HepG2 (cell line): ENCODE results near the gene ABCC8. TPM values are rescaled to one million over a fixed set of nuclear protein-coding genes. Genes with fewer than 3 reads are reported as not detected.

ENCODE experiments used
- ARHGAP35 ChIP-seq: sonication (generic); formaldehyde crosslinking; IDR thresholded peaks from 2 replicates; pipeline ENCODE4 v1.9.0; 2022; ENCODE audit warnings: mild to moderate bottlenecking, inconsistent platforms, moderate library complexity, missing genetic modification reagents, borderline replicate concordance
- CREB1 ChIP-seq, 2 experiments: fragments of 450-650 bp in 1 of 2; IDR thresholded peaks; 2 replicates each; pipeline ENCODE4 v1.6.1; 2016 to 2017; ENCODE audit warnings: control low read depth in 1 of 2, mild to moderate bottlenecking in 1 of 2, missing compliant biosample characterization in 1 of 2, missing genetic modification characterization in 1 of 2
- DPF2 ChIP-seq: sonication (generic); formaldehyde crosslinking; IDR thresholded peaks from 2 replicates; pipeline ENCODE4 v1.4.0; 2020; ENCODE audit warnings: mild to moderate bottlenecking, low read depth, missing genetic modification reagents, borderline replicate concordance
- HOXD1 ChIP-seq: sonication (generic); formaldehyde crosslinking; IDR thresholded peaks from 2 replicates; pipeline ENCODE4 v1.5.0; 2020; ENCODE audit warnings: missing genetic modification reagents
- NCOA1 ChIP-seq: sonication (generic); formaldehyde crosslinking; IDR thresholded peaks from 2 replicates; pipeline ENCODE4 v1.9.0; 2021; ENCODE audit warnings: missing genetic modification reagents
- RORA ChIP-seq: sonication (generic); formaldehyde crosslinking; IDR thresholded peaks from 2 replicates; pipeline ENCODE4 v1.5.0; 2020; ENCODE audit warnings: mild to moderate bottlenecking, missing genetic modification reagents, moderate library complexity
- SALL1 ChIP-seq: sonication (generic); formaldehyde crosslinking; IDR thresholded peaks from 2 replicates; pipeline ENCODE4 v1.8.0; 2022; ENCODE audit warnings: mild to moderate bottlenecking, missing genetic modification reagents
- STAT6 ChIP-seq: sonication (generic); formaldehyde crosslinking; IDR thresholded peaks from 2 replicates; pipeline ENCODE4 v1.4.0; 2020; ENCODE audit warnings: missing genetic modification reagents, mild to moderate bottlenecking, borderline replicate concordance
- U2AF1 ChIP-seq: fragments of 200-400 bp; formaldehyde crosslinking; optimal IDR thresholded peaks from 2 replicates; pipeline ENCODE3; 2017; ENCODE audit warnings: mild to moderate bottlenecking, low read depth, low read length
- ZBTB34 ChIP-seq: sonication (generic); formaldehyde crosslinking; IDR thresholded peaks from 2 replicates; pipeline ENCODE4 v1.8.0; 2022; ENCODE audit warnings: mild to moderate bottlenecking, missing genetic modification reagents
- ZBTB44 ChIP-seq: sonication (generic); formaldehyde crosslinking; IDR thresholded peaks from 2 replicates; pipeline ENCODE4 v1.4.0; 2020; ENCODE audit warnings: missing genetic modification reagents
- ZHX1 ChIP-seq: sonication (generic); formaldehyde crosslinking; IDR thresholded peaks from 2 replicates; pipeline ENCODE4 v1.8.1; 2022; ENCODE audit warnings: low read depth, mild to moderate bottlenecking, missing genetic modification reagents
- ZNF205 ChIP-seq: IDR thresholded peaks from 2 replicates; pipeline ENCODE4 v1.6.1; 2018; ENCODE audit warnings: missing biosample characterization, missing genetic modification reagents
- ZNF317 ChIP-seq: sonication (generic); formaldehyde crosslinking; IDR thresholded peaks from 2 replicates; pipeline ENCODE4 v1.5.0; 2020; ENCODE audit warnings: mild to moderate bottlenecking, missing genetic modification reagents
- ZNF414 ChIP-seq: sonication (generic); formaldehyde crosslinking; IDR thresholded peaks from 2 replicates; pipeline ENCODE4 v1.5.0; 2020; ENCODE audit warnings: missing genetic modification reagents
- ZNF543 ChIP-seq: sonication (generic); formaldehyde crosslinking; IDR thresholded peaks from 2 replicates; pipeline ENCODE4 v1.4.0; 2020; ENCODE audit warnings: mild to moderate bottlenecking, missing genetic modification reagents
- ZSCAN12 ChIP-seq: sonication (generic); formaldehyde crosslinking; IDR thresholded peaks from 2 replicates; pipeline ENCODE4 v1.9.0; 2021; ENCODE audit warnings: mild to moderate bottlenecking, missing genetic modification reagents
- polyA plus RNA-seq, 8 experiments: library from polyadenylated mRNA; depleted of rRNA in 3 of 8; stranded (reverse) in 7 of 8; unstranded in 1 of 8; fragments of >200 nt; fragmentation: Illumina TruSeq in 4 of 8; extraction: Trizol in 4 of 8; gene quantifications; 2 replicates each; pipeline versions ENCODE4 v1.2.1 to v1.2.3, GENCODE V29; 2011 to 2016; ENCODE audit warnings: low read depth in 4 of 8, missing spikeins in 1 of 8, mixed read lengths in 1 of 8; ENCODE audit not compliant: insufficient read depth in 1 of 8
- total RNA-seq, 5 experiments: library from RNA; depleted of rRNA; stranded (reverse); fragments of >200 nt; fragmentation: Illumina TruSeq; extraction: Trizol; gene quantifications; 2 replicates each; pipeline ENCODE4 v1.2.3, GENCODE V29; 2016; ENCODE audit warnings: low read depth in 1 of 5

The ABCC8 gene
- total and polyA plus RNA-seq, 2 of the 13 experiments (the other 11 are each of a cell fraction or from before 2014, with no cell fraction given), result not detected

- 0 out of 2 replicates have a peak, but pooled peaks have one; percentile 23 for TF ChIP-seq ZBTB34 (CRISPR knock-in tag)
- TF ChIP-seq RORA (CRISPR knock-in tag), result no peak
- no peak for TF ChIP-seq ZBTB44 (CRISPR knock-in tag)
- TF ChIP-seq NCOA1 (CRISPR knock-in tag), result no peak
- no peak for TF ChIP-seq STAT6 (CRISPR knock-in tag)
- no peak for TF ChIP-seq ZSCAN12 (CRISPR knock-in tag)
- TF ChIP-seq CREB1 (IDR thresholded peaks at IDR 0.05), result no peak
- TF ChIP-seq CREB1 (CRISPR knock-in tag; IDR thresholded peaks at IDR 0.05), result no peak
- TF ChIP-seq ARHGAP35 (CRISPR knock-in tag), result no peak
- peak; percentile 37; the same call in 1 of the 2 replicates for TF ChIP-seq SALL1 (CRISPR knock-in tag)
- TF ChIP-seq HOXD1 (CRISPR knock-in tag), result no peak
- no peak for TF ChIP-seq DPF2 (CRISPR knock-in tag)
- TF ChIP-seq ZNF317 (CRISPR knock-in tag), result no peak
- TF ChIP-seq ZNF414 (CRISPR knock-in tag), result no peak
- no peak for TF ChIP-seq ZHX1 (CRISPR knock-in tag)
- no peak for TF ChIP-seq U2AF1
- TF ChIP-seq ZNF543 (CRISPR knock-in tag), result 0 out of 2 replicates have a peak, but pooled peaks have one; percentile 35
- TF ChIP-seq ZNF205 (CRISPR knock-in tag), result no peak
These were observed 87.3 kb downstream of the ABCC8 start (continued) for GRCh38 chr11:17389211-17389956.
